IMR-90 (cell line): ENCODE measurements around the gene AARSD1. TPM values are rescaled to one million over a fixed set of nuclear protein-coding genes. Genes with fewer than 3 reads are reported as not detected.
A peak's percentile ranks its signal among the peaks of the same experiment; 100 is the strongest.

Experiments
- ATAC-seq: fragments of 200-7000 bp; cut with Tn5 transposase; 2 replicates; pipeline ENCODE4 v1.9.1; 2020; ENCODE audit warnings: low read depth, mild to moderate bottlenecking, moderate library complexity
- BruUV-seq: library from RNA; stranded (reverse); fragments of 400-500 nt; replicated peaks from 2 replicates; lab custom pipeline; 2021; lab: Mats Ljungman, UMichigan
- CTCF ChIA-PET: fragments of 300-600 bp; formaldehyde crosslinking; extraction: SDS; loops from one replicate; lab custom pipeline; 2021; ENCODE audit warnings: antibody characterized with exemption; lab: Yijun Ruan, JAX
- POLR2A ChIA-PET: fragments of 300-600 bp; sonication (Branson Sonifier 250); formaldehyde crosslinking; loops from one replicate; lab custom pipeline; 2022; ENCODE audit warnings: antibody characterized with exemption; ENCODE audit not compliant: unreplicated experiment; lab: Charles Lee
- DNase-seq: peaks from one replicate; pipeline ENCODE4 v3.0.0; 2013
- H2AFZ ChIP-seq: replicated peaks from 2 replicates; pipeline ENCODE3; 2013; ENCODE audit warnings: low read length, mild to moderate bottlenecking; ENCODE audit not compliant: poor library complexity
- H2AK5ac ChIP-seq: 2 replicates; pipeline ENCODE4 v1.6.1; 2013; ENCODE audit warnings: low read depth, low read length, inconsistent platforms
- H2AK9ac ChIP-seq: replicated peaks from 2 replicates; pipeline ENCODE3; 2013; ENCODE audit warnings: mild to moderate bottlenecking, low read depth, low read length, moderate library complexity; ENCODE audit not compliant: poor library complexity
- H2BK120ac ChIP-seq: 2 replicates; pipeline ENCODE4 v1.6.1; 2013; ENCODE audit warnings: low read depth, low read length, inconsistent platforms
- H2BK15ac ChIP-seq: 3 replicates; pipeline ENCODE4 v1.6.1; 2013; ENCODE audit warnings: low read depth, low read length, inconsistent platforms
- H2BK20ac ChIP-seq: 2 replicates; pipeline ENCODE4 v1.6.1; 2013; ENCODE audit warnings: low read depth, mild to moderate bottlenecking, inconsistent platforms, low read length, moderate library complexity
- H2BK5ac ChIP-seq: 2 replicates; pipeline ENCODE4 v1.6.1; 2013; ENCODE audit warnings: mild to moderate bottlenecking, low read depth, low read length, inconsistent platforms; ENCODE audit not compliant: poor library complexity, severe bottlenecking
- H3K14ac ChIP-seq: replicated peaks from 2 replicates; pipeline ENCODE4 v1.6.1; 2013; ENCODE audit warnings: low read depth, low read length, inconsistent platforms
- H3K18ac ChIP-seq: 2 replicates; pipeline ENCODE4 v1.6.1; 2013; ENCODE audit warnings: low read depth, low read length, control low read depth
- H3K23ac ChIP-seq: 2 replicates; pipeline ENCODE4 v1.6.1; 2013; ENCODE audit warnings: low read depth, low read length, inconsistent platforms
- H3K27ac ChIP-seq: 2 replicates; pipeline ENCODE4 v1.5.1; 2013; ENCODE audit warnings: mild to moderate bottlenecking, control low read depth, low read length; ENCODE audit not compliant: insufficient read depth
- H3K27me3 ChIP-seq: 2 replicates; pipeline ENCODE4 v1.6.1; 2013; ENCODE audit warnings: low read length; ENCODE audit not compliant: control insufficient read depth, insufficient read depth
- H3K36me3 ChIP-seq: 2 replicates; pipeline ENCODE4 v1.6.1; 2013; ENCODE audit warnings: low read length, mixed read lengths; ENCODE audit not compliant: control insufficient read depth, insufficient read depth
- H3K4ac ChIP-seq: 2 replicates; pipeline ENCODE4 v1.6.1; 2013; ENCODE audit warnings: low read depth, low read length, inconsistent platforms
- H3K4me1 ChIP-seq: 2 replicates; pipeline ENCODE4 v1.6.1; 2013; ENCODE audit warnings: low read length, mixed read lengths; ENCODE audit not compliant: control insufficient read depth, insufficient read depth
- H3K4me2 ChIP-seq: 2 replicates; pipeline ENCODE4 v1.6.1; 2013; ENCODE audit warnings: low read depth, mild to moderate bottlenecking, control low read depth, low read length, moderate library complexity
- H3K4me3 ChIP-seq: 2 replicates; pipeline ENCODE4 v1.5.1; 2013; ENCODE audit warnings: low read depth, mild to moderate bottlenecking, control low read depth, low read length, moderate library complexity; ENCODE audit not compliant: insufficient read depth
- H3K56ac ChIP-seq: 2 replicates; pipeline ENCODE4 v1.6.1; 2013; ENCODE audit warnings: low read length, inconsistent platforms; ENCODE audit not compliant: insufficient read depth; ENCODE audit errors: extremely low read depth
- H3K79me1 ChIP-seq, 2 experiments: 2 replicates each; pipeline ENCODE4 v1.6.1; 2013; ENCODE audit warnings: low read length in 2 of 2, inconsistent platforms in 1 of 2, low read depth in 1 of 2
- H3K9ac ChIP-seq: 2 replicates; pipeline ENCODE4 v1.6.1; 2013; ENCODE audit warnings: low read depth, low read length, control low read depth
- H3K9me1 ChIP-seq: 2 replicates; pipeline ENCODE4 v1.6.1; 2013; ENCODE audit warnings: low read length, inconsistent platforms; ENCODE audit not compliant: insufficient read depth
- H3K9me3 ChIP-seq: 2 replicates; pipeline ENCODE4 v1.6.1; 2013; ENCODE audit warnings: low read length; ENCODE audit not compliant: control insufficient read depth, insufficient read depth
- H4K20me1 ChIP-seq: 2 replicates; pipeline ENCODE4 v1.6.1; 2013; ENCODE audit warnings: low read length, inconsistent platforms; ENCODE audit not compliant: insufficient read depth
- H4K5ac ChIP-seq: 2 replicates; pipeline ENCODE4 v1.6.1; 2013; ENCODE audit warnings: mild to moderate bottlenecking, low read depth, low read length, control low read depth
- H4K8ac ChIP-seq, 2 experiments: 2 replicates each; pipeline ENCODE4 v1.6.1; 2013; ENCODE audit warnings: low read depth in 2 of 2, low read length in 2 of 2, control low read depth in 1 of 2, inconsistent platforms in 1 of 2
- H4K91ac ChIP-seq: 2 replicates; pipeline ENCODE4 v1.6.1; 2013; ENCODE audit warnings: low read depth, low read length, inconsistent platforms; ENCODE audit not compliant: insufficient read depth
- CHD1 ChIP-seq: IDR thresholded peaks from 2 replicates; pipeline ENCODE4 v1.6.1; 2012; ENCODE audit warnings: low read depth, low read length, improper control_type of control experiment
- WGBS, 2 experiments: methylation state at CpG; one replicate each; pipeline versions ENCODE4 v1.1.5 to v1.1.7; 2013; ENCODE audit warnings: missing lambda C conversion rate in 2 of 2; ENCODE audit not compliant: insufficient read length in 1 of 2; ENCODE audit errors: extremely low coverage in 2 of 2; 5-methylcytosine and 5-hydroxymethylcytosine counted together
- dilution Hi-C: fragments of 300-500 bp; cut with HindIII; formaldehyde crosslinking; loops from one replicate; pipeline ENCODE4 v1.14.3; 2018; ENCODE audit warnings: low sequenced_read_pairs; ENCODE audit not compliant: unreplicated experiment
- in situ Hi-C: fragments of 300-500 bp; cut with MboI; formaldehyde crosslinking; loops from 3 replicates; pipeline ENCODE4 v1.14.3; 2019; ENCODE audit warnings: low sequenced_read_pairs, inconsistent platforms, mixed read lengths
- intact Hi-C: fragments of 100-400 bp; cut with micrococcal nuclease; formaldehyde crosslinking; loops from 2 replicates; pipeline ENCODE4 v1.10.0; 2022
- polyA plus RNA-seq, 3 experiments: library from polyadenylated mRNA; depleted of rRNA; stranded (reverse); fragments of >200 nt; gene quantifications; 2 replicates each; pipeline ENCODE4 v1.2.3, GENCODE V29; 2012; ENCODE audit warnings: low replicate concordance in 1 of 3
- total RNA-seq: library from RNA; depleted of rRNA; stranded (reverse); fragments of >200 nt; gene quantifications from 2 replicates; pipeline ENCODE4 v1.2.3, GENCODE V29; 2012
- TF ChIP-seq, protein P1 (sequence below): conservative IDR thresholded peaks from 2 replicates; pipeline ENCODE4 v1.5.1; 2012; ENCODE audit warnings: mild to moderate bottlenecking, low read depth, low read length, improper control_type of control experiment

Gene AARSD1
- total and polyA plus RNA-seq, 2 of the 4 experiments (the other 2 are of a cell fraction): 55.0 to 58.9 TPM

DNA sequence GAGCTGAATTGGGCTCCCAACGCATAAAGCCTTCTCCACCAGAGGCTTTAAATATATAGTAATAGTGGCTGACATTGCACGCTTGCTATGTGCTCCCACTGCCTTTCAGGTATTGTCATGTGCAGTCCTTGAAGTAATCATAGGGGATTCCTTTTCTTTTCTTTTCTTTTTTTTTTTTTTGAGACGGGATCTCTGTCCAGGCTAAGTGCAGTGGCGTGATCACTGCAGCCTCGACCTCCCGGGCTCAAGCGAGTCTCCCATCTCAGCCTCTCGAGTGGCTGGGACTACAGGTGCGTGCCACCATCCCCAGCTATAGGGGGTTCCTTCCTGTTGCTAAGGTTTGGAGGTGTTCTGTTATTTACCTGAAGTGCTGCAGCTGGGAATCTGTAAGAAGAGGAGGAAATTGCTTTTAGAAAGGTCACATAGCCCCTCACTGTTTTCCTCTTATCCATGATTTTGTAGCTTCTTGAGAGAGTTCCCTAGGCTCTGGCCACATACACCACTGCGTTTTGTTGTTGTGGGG lies 34.8 kb upstream of the AARSD1 start:
- intact Hi-C loops: loop anchor here (10.0 kb wide), 1 partner anchor 316 kb away; no protein-coding TSS in a partner anchor
- peak overlapping the region; percentile 79 for H2AK9ac ChIP-seq

More for the DNA sequence above, 34.8 kb upstream of the AARSD1 start:
- Histone ChIP-seq H2BK15ac (no peak overlapping the region), H4K91ac (peak overlapping the region; percentile 73), H3K27me3 (no peaks in the 10 kb centered on the region), H3K18ac (peak overlapping the region; percentile 2; the same call in 1 of the 2 replicates), H3K79me1 (peaks cover 12 to 51% of the 10 kb centered on the region in 2 experiments; a peak in 3 of 4 replicates), H3K4me3 (peak overlapping the region; percentile 64), H3K4ac (peak overlapping the region; percentile 94), H3K4me2 (peak overlapping the region; percentile 98), H3K23ac (peak overlapping the region; percentile 72), H4K20me1 (peaks cover 37% of the 10 kb centered on the region), H2AK5ac (peak overlapping the region; percentile 96), H3K9ac (peak overlapping the region; percentile 91), H3K9me3 (no peaks in the 10 kb centered on the region), H4K8ac (peak overlapping the region; percentile 54 to 91), H2AFZ (peak overlapping the region; percentile 87), H2BK20ac (no peak overlapping the region), H2BK120ac (no peak overlapping the region), H3K4me1 (peaks cover 6% of the 10 kb centered on the region), H3K9me1 (0 out of 2 replicates have a peak, but pooled peaks cover 3% of the 10 kb centered on the region), H3K14ac (peak overlapping the region; percentile 93), H3K56ac (peak overlapping the region; percentile 88), H3K27ac (peak overlapping the region; percentile 86), H4K5ac (peak overlapping the region; percentile 44; the same call in 1 of the 2 replicates), H3K36me3 (peaks cover 31% of the 10 kb centered on the region), H2BK5ac (peak overlapping the region; percentile 92)
- ChIA-PET POLR2A (interaction anchor here (1.6 kb wide), 1 partner anchor 10 kb away, joined by 5 read pairs; no protein-coding TSS in a partner anchor), CTCF (interaction anchor here (1.9 kb wide), 1 partner anchor 30 kb away, joined by 9 read pairs; no protein-coding TSS in a partner anchor)
- no CpG with 5 or more reads among the region's 10 CpGs for WGBS, 2 experiments
- no peak for TF ChIP-seq CHD1
- TF ChIP-seq, protein P1, sequence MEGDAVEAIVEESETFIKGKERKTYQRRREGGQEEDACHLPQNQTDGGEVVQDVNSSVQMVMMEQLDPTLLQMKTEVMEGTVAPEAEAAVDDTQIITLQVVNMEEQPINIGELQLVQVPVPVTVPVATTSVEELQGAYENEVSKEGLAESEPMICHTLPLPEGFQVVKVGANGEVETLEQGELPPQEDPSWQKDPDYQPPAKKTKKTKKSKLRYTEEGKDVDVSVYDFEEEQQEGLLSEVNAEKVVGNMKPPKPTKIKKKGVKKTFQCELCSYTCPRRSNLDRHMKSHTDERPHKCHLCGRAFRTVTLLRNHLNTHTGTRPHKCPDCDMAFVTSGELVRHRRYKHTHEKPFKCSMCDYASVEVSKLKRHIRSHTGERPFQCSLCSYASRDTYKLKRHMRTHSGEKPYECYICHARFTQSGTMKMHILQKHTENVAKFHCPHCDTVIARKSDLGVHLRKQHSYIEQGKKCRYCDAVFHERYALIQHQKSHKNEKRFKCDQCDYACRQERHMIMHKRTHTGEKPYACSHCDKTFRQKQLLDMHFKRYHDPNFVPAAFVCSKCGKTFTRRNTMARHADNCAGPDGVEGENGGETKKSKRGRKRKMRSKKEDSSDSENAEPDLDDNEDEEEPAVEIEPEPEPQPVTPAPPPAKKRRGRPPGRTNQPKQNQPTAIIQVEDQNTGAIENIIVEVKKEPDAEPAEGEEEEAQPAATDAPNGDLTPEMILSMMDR: no peak
- in situ Hi-C loops (loop anchor here (25.0 kb wide), 1 partner anchor 363 kb away; no protein-coding TSS in a partner anchor), dilution Hi-C loops (no loop called here)
- ATAC-seq (no peak), DNase-seq (no peak)
- no TSS peak for BruUV-seq
